ENCODE results near the gene OR56B4.

OR56B4 gene

GRCh38 chr11:6156628-6157359 lies 49.3 kb downstream of the OR56B4 start:
- peak; percentile 25 for DNase-seq

Measured in inflammatory macrophage treated with lipopolysaccharide for 4 hours (primary cell).